ENCODE results near the gene INPP5D. TPM values are rescaled to one million over a fixed set of nuclear protein-coding genes. Genes with fewer than 3 reads are reported as not detected.

The INPP5D gene
- total RNA-seq, 2 experiments from 2014 or later = 52.4 to 54.9 TPM

DNA sequence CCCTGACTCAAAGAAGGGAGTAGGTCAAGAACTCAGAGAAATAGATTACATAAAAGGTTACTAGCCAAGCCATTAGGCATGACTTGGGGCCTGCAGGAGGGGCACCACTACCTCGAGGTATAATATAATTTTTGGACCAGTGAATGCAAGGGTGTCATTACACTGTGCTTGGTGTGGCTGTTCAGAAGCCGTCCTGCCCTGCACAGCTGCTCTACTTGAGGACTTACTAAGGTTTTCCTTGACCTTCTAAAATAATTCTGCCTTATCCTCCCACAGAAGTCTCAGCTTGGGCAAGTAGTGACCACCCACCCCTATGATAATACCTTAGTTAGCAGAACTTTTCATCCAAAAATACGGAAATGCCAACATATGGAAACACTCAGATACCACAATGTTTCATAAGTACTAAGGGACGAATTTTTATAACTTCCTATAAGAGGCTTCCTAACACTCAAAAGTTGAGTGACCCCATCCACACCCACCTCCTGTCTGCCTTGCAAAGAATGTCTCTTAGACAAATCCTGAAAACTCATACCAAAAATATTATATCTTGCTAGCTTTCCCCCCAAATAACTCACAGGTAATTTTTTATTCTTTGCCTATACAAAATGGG, 173.6 kb downstream of the INPP5D start:
- Mint-ChIP-seq H3K9me3 (no peaks in the 10 kb centered on the region), H3K4me1 (ENCODE audit: low read depth) (peaks cover 41% of the 10 kb centered on the region), H3K36me3 (no peaks in the 10 kb centered on the region), H3K27ac (peak overlapping the region; percentile 76), H3K4me3 (no peak overlapping the region), H3K27me3 (no peaks in the 10 kb centered on the region)
- peak; percentile 9 for DNase-seq
- intact Hi-C loops (cut with micrococcal nuclease) = loop anchor here (1.0 to 2.0 kb wide), 4 partner anchors 14 to 172 kb away; partner anchors contain the start of gene ATG16L1
- ChIA-PET POLR2A (interaction anchor here (0.9 to 1.3 kb wide), 3 partner anchors 152 to 343 kb away, joined by 4 to 6 read pairs (median 4); no protein-coding TSS in a partner anchor), CTCF (interaction anchor here (0.7 to 2.1 kb wide), 5 partner anchors 9 to 1207 kb away, joined by 3 to 6 read pairs (median 3); partner anchors contain the start of gene INPP5D)

DNA sequence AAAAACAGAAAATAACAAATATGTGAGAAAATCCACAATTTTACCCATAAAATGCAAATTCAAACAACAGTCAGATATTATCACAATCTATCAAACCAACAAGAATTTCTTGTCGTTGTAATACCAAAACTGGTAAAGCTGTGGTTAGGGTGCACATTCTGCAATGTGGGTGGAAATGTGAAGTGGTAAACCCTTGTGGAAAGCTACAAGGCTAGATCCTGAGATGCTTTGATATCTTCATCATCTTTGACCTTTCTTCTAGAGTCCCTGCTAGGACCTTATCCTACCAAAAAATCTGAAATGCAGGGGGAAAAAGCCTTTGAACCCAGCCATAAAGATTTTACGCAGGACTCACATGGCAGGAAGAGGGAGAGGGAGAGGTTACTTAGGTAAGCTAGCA, 174.1 kb downstream of the INPP5D start:
- ChIA-PET POLR2A (interaction anchor here (0.9 to 1.3 kb wide), 4 partner anchors 16 to 344 kb away, joined by 3 to 6 read pairs (median 4); no protein-coding TSS in a partner anchor), CTCF (interaction anchor here (1.3 to 2.1 kb wide), 3 partner anchors 10 to 181 kb away, joined by 3 to 6 read pairs (median 4); partner anchors contain the start of gene INPP5D)
- Mint-ChIP-seq H3K27me3 (no peaks in the 10 kb centered on the region), H3K4me3 (no peak overlapping the region), H3K27ac (peak overlapping the region; percentile 76), H3K36me3 (no peaks in the 10 kb centered on the region), H3K4me1 (ENCODE audit: low read depth) (peaks cover 47% of the 10 kb centered on the region), H3K9me3 (no peaks in the 10 kb centered on the region)
- DNase-seq = peak; percentile 52
- intact Hi-C loops (cut with micrococcal nuclease) = loop anchor here (1.0 to 2.0 kb wide), 4 partner anchors 13 to 173 kb away; partner anchors contain the start of gene ATG16L1

DNA sequence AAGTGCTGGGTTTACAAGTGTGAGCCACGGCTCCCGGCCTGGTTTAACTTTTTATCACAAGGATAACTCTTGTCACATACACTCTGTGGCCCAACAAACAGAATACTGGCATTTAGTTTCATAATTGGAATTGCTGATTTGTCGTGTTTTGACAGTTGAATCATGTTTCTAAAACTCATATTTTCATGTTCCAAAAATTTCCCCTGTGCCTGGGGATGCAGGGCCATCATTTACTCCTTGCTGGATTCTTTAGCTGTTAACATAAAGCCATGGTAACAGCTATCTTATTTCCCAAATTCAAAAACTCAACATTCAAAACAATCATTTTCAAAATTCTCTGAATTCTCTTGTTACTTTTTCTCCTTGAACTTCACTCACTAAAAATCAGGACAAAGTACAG, 174.9 kb downstream of the INPP5D start:
- H3K27me3 Mint-ChIP-seq = no peaks in the 10 kb centered on the region
- CTCF ChIA-PET = interaction anchor here (0.7 to 2.1 kb wide), 4 partner anchors 11 to 1783 kb away, joined by 3 to 6 read pairs (median 4); partner anchors contain the start of gene INPP5D
- POLR2A ChIA-PET = interaction anchor here (0.7 to 1.3 kb wide), 4 partner anchors 9 to 153 kb away, joined by 3 to 6 read pairs (median 3); no protein-coding TSS in a partner anchor
- H3K36me3 Mint-ChIP-seq = no peaks in the 10 kb centered on the region
- intact Hi-C loops (cut with micrococcal nuclease) = loop anchor here (1.0 to 2.0 kb wide), 4 partner anchors 12 to 174 kb away; partner anchors contain the start of gene ATG16L1
- H3K27ac Mint-ChIP-seq = peak overlapping the region; percentile 24
- H3K9me3 Mint-ChIP-seq = no peaks in the 10 kb centered on the region
- H3K4me3 Mint-ChIP-seq = no peak overlapping the region
- H3K4me1 Mint-ChIP-seq (ENCODE audit: low read depth) = peaks cover 51% of the 10 kb centered on the region
- peak; percentile 10 for DNase-seq

DNA sequence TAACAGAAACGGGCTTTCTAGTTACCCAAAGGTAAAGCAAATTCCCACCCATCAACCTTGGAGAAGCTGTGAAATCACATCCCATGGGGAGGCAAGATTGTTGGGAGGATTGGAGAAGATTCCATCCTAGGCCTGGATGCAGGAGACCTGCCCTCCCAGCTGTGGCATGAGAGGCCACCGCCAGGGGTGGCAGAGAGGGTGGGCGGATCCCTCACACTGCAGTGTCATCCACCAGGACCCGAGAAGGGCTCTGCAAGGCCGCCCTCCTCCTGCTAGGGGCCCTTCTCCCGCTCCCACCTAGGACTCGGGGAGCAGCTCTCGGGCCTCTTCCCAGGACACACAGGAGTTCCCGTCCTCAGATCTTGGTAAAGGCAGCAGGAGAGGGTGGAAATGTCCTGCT, 175.8 kb downstream of the INPP5D start:
- no peaks in the 10 kb centered on the region for H3K9me3 Mint-ChIP-seq
- POLR2A ChIA-PET = interaction anchor here (1.6 kb wide), 1 partner anchor 153 kb away, joined by 3 read pairs; no protein-coding TSS in a partner anchor
- DNase-seq = no peak
- H3K27ac Mint-ChIP-seq = no peak overlapping the region
- no peaks in the 10 kb centered on the region for H3K27me3 Mint-ChIP-seq
- CTCF ChIA-PET = interaction anchor here (0.6 to 0.7 kb wide), 2 partner anchors 11 to 62 kb away, joined by 3 read pairs; no protein-coding TSS in a partner anchor
- intact Hi-C loops (cut with micrococcal nuclease) = loop anchor here (2.0 kb wide), 1 partner anchor 153 kb away; no protein-coding TSS in a partner anchor
- H3K4me1 Mint-ChIP-seq (ENCODE audit: low read depth) = peaks cover 49% of the 10 kb centered on the region
- H3K4me3 Mint-ChIP-seq = no peak overlapping the region
- H3K36me3 Mint-ChIP-seq = no peaks in the 10 kb centered on the region

DNA sequence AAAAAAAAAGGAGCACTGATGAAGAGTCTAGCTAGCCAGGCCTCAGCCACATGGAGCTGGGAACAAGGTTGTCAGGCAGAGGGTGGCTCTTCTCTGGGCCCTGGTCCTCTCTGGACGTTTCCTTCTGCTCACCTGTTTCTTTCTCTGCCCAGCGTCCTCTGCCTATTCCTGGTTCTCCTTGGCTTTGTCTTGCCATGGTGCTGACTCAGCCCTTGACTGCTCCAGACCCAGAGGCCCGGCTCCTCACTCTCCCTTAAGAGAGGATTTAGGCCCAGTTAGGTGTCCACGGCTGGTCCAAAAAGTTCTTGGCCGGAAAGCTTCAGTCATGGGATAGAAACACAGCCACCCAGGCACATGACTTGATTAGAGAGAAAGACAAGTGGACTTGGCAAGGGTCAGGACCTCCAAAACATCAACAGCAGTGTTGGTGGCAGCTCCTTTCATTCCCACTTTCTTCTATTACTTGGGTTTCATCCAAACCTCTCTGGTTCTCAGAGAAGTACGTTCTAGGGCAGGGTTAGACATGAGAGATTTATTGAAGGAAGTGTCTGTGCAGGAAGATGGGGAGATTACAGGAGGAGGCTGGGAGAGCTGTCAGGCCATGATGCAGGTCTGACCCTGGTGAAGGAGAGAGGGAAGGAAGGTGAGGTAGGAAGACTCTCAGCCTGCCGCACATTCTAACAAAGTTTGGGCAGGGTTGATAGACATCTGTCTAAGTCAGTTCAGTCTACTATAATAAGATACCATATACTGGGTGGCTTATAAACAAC, 176.9 kb downstream of the INPP5D start:
- Mint-ChIP-seq H3K36me3 (no peaks in the 10 kb centered on the region), H3K4me3 (no peak overlapping the region), H3K27ac (no peak overlapping the region), H3K27me3 (no peaks in the 10 kb centered on the region), H3K4me1 (ENCODE audit: low read depth) (peaks cover 55% of the 10 kb centered on the region), H3K9me3 (no peaks in the 10 kb centered on the region)
- intact Hi-C loops (cut with micrococcal nuclease) = no loop called here
- ChIA-PET POLR2A (interaction anchor here (1.6 kb wide), 1 partner anchor 154 kb away, joined by 3 read pairs; no protein-coding TSS in a partner anchor), CTCF (interaction anchor here (0.7 to 1.1 kb wide), 2 partner anchors 10 to 183 kb away, joined by 3 read pairs; no protein-coding TSS in a partner anchor)
- peak; percentile 4 for DNase-seq

DNA sequence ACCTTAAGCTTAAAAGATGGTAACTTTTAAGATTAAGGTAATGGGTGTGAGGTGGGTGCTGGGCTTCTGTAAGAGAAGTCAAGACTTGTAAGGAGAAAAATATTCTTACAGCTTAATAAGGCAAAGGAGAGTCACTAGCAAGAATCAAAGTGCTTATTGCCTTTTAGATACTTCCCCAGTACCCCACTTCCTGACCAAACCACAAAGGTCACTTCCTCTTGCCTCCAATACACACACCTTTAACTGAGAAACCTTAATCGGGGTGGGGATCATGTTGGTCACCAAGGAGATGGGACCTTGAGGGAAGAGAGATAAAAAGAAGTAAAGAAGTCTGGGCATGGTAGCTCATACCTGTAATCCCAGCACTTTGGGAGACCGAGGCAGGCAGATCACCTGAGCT, 180.8 kb downstream of the INPP5D start:
- ChIA-PET POLR2A (no interaction called here), CTCF (interaction anchor here (2.2 to 2.5 kb wide), 2 partner anchors 10 to 187 kb away, joined by 8 to 15 read pairs; partner anchors contain the start of gene ATG16L1)
- Mint-ChIP-seq H3K9me3 (no peaks in the 10 kb centered on the region), H3K36me3 (no peaks in the 10 kb centered on the region), H3K27ac (peak overlapping the region; percentile 60), H3K27me3 (no peaks in the 10 kb centered on the region), H3K4me1 (ENCODE audit: low read depth) (peaks cover 53% of the 10 kb centered on the region), H3K4me3 (no peak overlapping the region)
- DNase-seq = peak; percentile 31
- intact Hi-C loops (cut with micrococcal nuclease) = loop anchor here (10.0 kb wide), 1 partner anchor 346 kb away; no protein-coding TSS in a partner anchor

DNA sequence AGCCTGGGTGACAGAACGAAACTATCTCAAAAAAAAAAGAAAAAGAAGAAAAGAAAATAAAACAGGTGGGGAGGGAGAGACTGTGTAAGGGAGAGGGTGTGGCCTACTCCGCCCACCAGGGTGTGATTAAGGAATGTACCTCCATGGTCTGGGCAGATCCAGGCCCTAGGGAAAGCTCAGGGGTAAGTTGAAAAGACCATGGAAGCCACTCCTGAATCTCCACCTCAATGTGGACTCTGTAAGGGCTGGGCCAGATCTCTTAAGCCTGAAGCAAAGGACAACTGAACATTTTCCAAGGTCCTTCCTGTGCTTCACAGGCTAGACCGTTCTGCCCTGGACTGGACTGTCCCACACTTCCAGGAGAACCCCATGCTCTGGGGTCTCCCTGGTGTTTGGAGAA, 181.7 kb downstream of the INPP5D start:
- H3K27me3 Mint-ChIP-seq = no peaks in the 10 kb centered on the region
- peaks cover 55% of the 10 kb centered on the region for H3K4me1 Mint-ChIP-seq (ENCODE audit: low read depth)
- H3K27ac Mint-ChIP-seq = peak overlapping the region; percentile 23
- no peaks in the 10 kb centered on the region for H3K36me3 Mint-ChIP-seq
- DNase-seq = no peak
- POLR2A ChIA-PET = interaction anchor here (1.2 kb wide), 1 partner anchor 10 kb away, joined by 3 read pairs; no protein-coding TSS in a partner anchor
- H3K4me3 Mint-ChIP-seq = no peak overlapping the region
- intact Hi-C loops (cut with micrococcal nuclease) = loop anchor here (10.0 kb wide), 1 partner anchor 347 kb away; no protein-coding TSS in a partner anchor
- CTCF ChIA-PET = interaction anchor here (2.5 kb wide), 1 partner anchor 9 kb away, joined by 15 read pairs; the partner anchor contains the start of gene ATG16L1
- no peaks in the 10 kb centered on the region for H3K9me3 Mint-ChIP-seq

DNA sequence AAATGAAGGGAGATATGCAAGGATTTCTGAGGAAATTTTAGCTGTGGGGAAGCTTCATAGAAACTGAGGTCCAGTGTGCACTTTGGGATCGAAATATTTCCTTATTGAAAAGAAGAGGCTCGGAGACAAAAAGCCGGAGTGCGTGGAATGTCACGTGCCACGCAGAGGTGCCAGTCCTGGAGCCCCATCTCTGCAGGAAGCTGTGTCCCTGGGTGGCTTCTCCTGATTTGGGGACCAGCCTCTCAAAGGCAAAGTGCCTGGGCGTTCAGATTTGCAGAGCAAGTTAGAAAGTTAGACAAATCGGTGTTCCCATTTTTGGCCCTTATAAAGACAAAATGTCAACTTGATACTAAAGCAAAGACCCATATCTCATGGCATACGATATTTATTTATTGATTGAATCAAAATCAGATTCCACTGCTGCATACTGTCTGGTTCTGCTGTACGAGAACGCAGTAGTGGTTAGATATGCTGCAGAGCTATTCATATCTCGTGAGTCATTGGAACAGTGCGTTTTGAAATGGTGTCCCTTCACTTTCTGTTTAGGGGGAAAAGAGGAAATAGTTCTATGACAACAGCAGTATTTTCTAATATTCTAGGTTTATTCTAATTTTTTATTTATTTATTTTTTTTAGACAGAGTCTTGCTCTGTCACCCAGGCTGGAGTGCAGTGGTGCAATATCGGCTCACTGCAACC, 182.2 kb downstream of the INPP5D start:
- Mint-ChIP-seq H3K4me3 (no peak overlapping the region), H3K27me3 (no peaks in the 10 kb centered on the region), H3K36me3 (no peaks in the 10 kb centered on the region), H3K9me3 (no peaks in the 10 kb centered on the region), H3K4me1 (ENCODE audit: low read depth) (peaks cover 56% of the 10 kb centered on the region), H3K27ac (peak overlapping the region; percentile 54)
- ChIA-PET CTCF (interaction anchor here (1.0 to 2.5 kb wide), 2 partner anchors 9 to 10 kb away, joined by 3 to 15 read pairs; partner anchors contain the start of gene ATG16L1), POLR2A (interaction anchor here (1.2 kb wide), 1 partner anchor 10 kb away, joined by 3 read pairs; no protein-coding TSS in a partner anchor)
- intact Hi-C loops (cut with micrococcal nuclease) = loop anchor here (10.0 kb wide), 1 partner anchor 348 kb away; no protein-coding TSS in a partner anchor
- DNase-seq = no peak

DNA sequence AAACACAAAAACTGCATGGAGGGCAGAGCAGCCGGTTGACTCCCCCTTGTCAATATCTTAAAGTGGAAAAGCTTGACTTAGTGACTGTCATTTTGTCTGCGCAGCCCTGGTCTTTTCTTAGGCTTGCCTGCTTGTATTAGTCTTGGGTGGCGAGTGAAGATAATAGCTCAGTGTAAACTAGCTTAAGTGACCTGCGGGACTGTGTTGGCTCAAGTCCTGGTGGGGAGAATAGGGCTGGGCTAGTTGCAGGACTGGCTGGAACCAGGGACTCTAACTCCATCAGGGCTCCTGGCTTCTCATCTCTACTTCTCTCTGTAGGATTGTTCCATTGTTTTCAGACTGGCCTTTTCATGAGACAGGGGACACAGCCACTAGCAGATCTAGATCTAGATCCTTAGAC, 183.2 kb downstream of the INPP5D start:
- Mint-ChIP-seq H3K27me3 (no peaks in the 10 kb centered on the region), H3K36me3 (no peaks in the 10 kb centered on the region), H3K9me3 (no peaks in the 10 kb centered on the region), H3K27ac (no peak overlapping the region), H3K4me1 (ENCODE audit: low read depth) (peaks cover 62% of the 10 kb centered on the region), H3K4me3 (no peak overlapping the region)
- ChIA-PET CTCF (interaction anchor here (0.9 kb wide), 1 partner anchor 161 kb away, joined by 3 read pairs; no protein-coding TSS in a partner anchor), POLR2A (no interaction called here)
- DNase-seq = no peak
- intact Hi-C loops (cut with micrococcal nuclease) = loop anchor here (10.0 kb wide), 1 partner anchor 349 kb away; no protein-coding TSS in a partner anchor

DNA sequence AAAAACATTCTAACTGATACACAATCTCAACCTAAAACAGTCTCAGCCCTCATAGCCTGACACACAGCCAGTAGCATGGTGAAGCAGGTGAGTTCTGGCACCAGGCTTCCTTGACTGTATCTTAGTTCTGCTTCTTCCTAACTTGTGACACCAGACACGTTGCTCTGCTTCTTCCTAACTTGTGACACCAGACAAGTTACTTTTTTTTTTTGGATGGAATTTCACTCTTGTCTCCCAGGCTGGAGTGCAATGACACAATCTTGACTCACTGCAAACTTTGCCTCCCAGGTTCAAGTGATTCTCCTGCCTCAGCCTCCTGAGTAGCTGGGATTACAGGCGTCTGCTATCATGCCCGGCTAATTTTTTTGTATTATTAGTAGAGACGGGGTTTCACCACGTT, 184.7 kb downstream of the INPP5D start:
- CTCF ChIA-PET = no interaction called here
- Mint-ChIP-seq H3K27ac (no peak overlapping the region), H3K9me3 (no peaks in the 10 kb centered on the region), H3K4me1 (ENCODE audit: low read depth) (peaks cover 58% of the 10 kb centered on the region), H3K36me3 (no peaks in the 10 kb centered on the region), H3K27me3 (no peaks in the 10 kb centered on the region), H3K4me3 (no peak overlapping the region)
- intact Hi-C loops (cut with micrococcal nuclease) = loop anchor here (5.0 to 10.0 kb wide), 2 partner anchors 350 to 693 kb away; partner anchors contain the start of genes EIF4E2 and TIGD1
- no peak for DNase-seq
- POLR2A ChIA-PET = interaction anchor here (0.5 kb wide), 1 partner anchor 211 kb away, joined by 3 read pairs; no protein-coding TSS in a partner anchor

DNA sequence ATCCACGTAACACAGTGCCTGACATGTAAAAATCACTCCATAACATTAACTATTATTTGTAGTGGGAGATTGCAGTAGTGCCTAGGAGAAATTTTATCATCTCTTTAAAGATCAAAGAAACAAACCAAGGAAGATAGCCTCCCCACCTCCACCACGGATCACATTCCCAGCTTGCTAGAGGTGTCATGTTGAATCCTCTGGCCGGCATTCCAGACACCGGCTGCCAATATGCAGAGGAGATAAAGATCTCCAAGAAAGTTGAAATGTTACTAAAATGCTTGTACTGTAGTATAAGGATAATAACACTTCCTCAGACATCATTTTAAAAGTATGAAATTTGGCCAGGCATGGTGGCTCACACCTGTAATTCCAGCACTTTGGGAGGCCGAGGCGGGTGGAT, 185.3 kb downstream of the INPP5D start:
- intact Hi-C loops (cut with micrococcal nuclease) = loop anchor here (5.0 to 10.0 kb wide), 2 partner anchors 351 to 693 kb away; partner anchors contain the start of genes EIF4E2 and TIGD1
- H3K27me3 Mint-ChIP-seq = no peaks in the 10 kb centered on the region
- no peak overlapping the region for H3K27ac Mint-ChIP-seq
- no peak overlapping the region for H3K4me3 Mint-ChIP-seq
- H3K9me3 Mint-ChIP-seq = no peaks in the 10 kb centered on the region
- no peak for DNase-seq
- ChIA-PET POLR2A (no interaction called here), CTCF (no interaction called here)
- no peaks in the 10 kb centered on the region for H3K36me3 Mint-ChIP-seq
- peaks cover 61% of the 10 kb centered on the region for H3K4me1 Mint-ChIP-seq (ENCODE audit: low read depth)

Data from activated CD4-positive, alpha-beta memory T cell treated with anti-CD3 and anti-CD28 coated beads for 36 hours (primary cell).